Measurements from ENCODE around the gene SELENOO.

Gene SELENOO

DNA sequence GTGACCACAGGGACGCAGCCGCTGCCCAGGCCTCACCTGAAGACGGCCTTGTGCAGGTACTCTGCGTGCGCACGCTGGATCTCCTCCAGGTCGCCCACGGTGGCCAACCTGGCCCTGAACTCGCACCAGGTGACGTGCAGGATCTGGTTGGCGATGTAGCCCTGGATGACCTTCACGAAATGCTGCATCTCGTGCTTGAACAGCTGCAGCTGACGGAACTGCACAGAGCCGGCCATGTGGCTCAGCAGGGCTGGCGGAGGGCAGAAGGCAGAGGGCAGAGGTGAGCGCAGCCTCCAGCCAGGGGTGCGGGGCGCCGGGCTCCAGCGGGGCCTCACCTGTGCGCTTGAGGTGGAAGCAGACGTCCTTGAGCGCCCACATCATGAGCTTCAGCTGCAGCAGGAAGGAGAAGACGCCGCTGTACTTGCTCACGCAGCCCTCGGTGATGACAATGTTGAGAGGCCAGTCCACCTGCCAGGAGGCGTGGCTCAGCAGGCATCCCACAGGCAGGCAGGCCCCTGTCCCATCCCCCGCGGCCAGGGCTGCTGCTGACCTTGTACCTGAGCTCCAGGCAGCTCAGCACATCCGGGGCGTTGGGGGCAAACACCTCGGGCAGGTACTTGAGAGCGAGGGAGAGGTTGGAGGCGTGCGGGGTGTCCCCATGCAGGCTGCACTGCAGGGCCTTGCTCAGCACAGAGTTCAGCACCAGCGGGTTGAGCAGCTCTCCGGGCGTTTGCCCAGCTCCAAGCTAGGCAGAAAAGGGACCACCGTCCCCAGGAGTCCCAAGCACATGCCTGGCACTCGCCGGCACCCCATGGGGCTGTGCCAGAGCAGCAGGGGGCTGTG, 17.6 kb downstream of the SELENOO start:
- DNase-seq: no peak

DNA sequence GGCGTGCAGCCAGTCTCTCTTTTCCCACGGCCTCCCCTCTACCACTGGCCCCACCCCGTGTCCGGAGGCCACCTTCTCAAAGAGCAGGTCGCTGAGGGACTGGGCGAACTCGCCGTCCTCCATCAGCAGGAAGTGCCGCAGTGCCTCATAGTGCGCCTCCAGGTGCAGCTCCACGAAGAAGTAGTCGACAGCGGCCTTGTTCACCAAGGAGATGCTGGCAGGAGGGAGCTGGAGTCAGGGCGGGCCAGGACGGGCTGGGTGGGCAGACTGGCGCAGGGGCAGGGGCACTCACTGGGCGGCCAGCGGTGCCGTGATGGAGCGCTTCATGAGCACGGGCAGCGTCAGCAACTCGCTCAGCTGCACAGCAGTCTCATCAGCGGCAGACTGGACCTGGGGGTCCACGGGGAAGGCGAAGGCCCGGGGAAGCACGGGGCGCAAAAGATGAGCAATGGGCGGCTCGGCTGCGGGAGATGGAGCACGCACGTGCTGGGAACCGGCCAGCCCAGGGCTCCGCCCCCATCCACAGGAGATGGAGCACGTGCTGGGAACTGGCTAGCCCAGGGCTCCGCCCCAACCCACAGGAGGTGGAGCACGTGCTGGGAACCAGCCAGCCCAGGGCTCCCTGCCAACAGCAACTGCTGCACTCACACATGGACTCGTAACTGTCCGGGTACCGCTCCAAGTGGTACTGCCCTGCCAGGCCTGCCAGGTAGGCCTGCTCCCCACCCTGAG, 18.4 kb downstream of the SELENOO start:
- no peak for DNase-seq

DNA sequence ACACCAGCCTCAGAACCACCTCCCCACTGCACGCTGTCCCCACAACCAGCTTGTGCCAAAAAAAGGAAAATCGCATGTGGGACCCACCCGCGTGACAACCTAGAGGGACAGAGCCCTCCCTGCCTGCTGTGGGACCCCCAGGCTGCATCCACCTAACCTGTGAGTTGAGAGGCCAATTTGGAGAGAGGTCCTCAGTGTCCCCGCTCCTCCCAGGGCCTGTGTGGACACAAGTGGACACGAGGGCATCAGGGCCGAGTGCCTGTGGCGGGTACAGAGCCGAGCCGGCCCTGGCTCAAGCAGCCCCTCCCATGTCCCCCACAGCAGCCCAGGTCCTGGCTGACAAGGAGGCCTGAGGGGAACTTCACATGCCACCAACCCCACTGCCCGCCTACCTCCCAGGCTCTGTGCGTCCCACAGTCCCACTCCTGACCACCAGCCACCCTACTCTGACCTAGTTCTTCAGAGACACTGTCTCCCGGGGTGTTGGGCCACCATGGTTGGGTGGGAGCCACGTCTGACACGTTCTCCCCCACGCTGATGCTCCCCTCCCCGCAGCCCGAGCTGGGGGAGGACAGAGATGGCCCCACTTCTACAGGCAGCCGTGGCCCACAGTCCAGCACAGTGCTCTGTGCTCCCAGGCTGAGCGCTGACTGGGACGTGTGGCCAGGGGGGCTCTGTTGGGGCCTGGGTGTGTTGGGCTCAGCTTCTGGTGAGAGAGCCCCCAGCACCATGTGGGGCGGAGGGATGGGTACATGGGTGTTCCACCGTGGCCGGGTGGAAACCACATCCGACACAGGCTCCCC, 19.2 kb downstream of the SELENOO start:
- no peak for DNase-seq

- DNase-seq: no peak
These were observed 20.0 kb downstream of the SELENOO start for GRCh38 chr22:50220603-50221409.

- DNase-seq: no peak
These were observed 20.8 kb downstream of the SELENOO start for GRCh38 chr22:50221410-50222300.

DNA sequence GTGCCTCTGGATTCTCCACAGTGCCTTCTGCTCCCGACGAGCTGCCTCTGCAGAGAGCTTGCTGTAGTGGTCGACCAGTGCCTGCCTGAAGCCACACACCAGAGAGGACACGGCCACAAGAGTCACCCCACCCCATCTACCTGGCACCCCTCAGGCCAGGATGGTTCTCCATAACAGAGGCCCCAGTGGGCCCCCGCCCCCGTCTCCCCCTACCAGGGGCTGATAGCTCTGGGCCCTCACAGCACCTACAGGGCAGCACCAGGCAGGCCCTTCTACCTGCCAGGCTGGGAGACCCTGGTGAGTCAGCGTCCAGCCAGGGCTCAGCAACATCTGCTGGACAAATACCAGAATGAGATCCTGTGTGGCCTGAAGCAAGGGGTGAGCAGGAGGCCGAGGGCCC, 21.7 kb downstream of the SELENOO start:
- DNase-seq: no peak

DNA sequence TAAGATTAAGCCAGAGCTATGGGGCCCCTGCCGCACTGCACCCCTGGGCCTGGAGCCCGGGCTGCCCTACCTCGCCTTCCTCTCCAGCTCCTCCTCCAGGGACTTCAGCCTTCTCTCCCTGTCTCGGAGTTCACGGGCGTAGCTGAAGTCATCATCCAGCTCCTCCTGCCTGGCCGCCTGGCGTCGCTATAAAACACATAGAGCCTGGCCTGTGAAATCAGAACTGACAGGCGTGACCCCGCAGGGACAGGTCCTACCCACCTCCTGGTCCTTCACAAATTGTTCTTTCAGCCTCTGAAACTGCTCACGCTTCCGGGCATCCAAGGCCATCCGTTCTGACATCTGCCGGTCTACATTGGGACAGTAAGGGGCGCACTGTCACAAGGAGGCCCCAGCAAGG, 23.3 kb downstream of the SELENOO start:
- DNase-seq: no peak

GRCh38 chr22:50225200-50225969, 24.6 kb downstream of the SELENOO start:
- no peak for DNase-seq

DNA sequence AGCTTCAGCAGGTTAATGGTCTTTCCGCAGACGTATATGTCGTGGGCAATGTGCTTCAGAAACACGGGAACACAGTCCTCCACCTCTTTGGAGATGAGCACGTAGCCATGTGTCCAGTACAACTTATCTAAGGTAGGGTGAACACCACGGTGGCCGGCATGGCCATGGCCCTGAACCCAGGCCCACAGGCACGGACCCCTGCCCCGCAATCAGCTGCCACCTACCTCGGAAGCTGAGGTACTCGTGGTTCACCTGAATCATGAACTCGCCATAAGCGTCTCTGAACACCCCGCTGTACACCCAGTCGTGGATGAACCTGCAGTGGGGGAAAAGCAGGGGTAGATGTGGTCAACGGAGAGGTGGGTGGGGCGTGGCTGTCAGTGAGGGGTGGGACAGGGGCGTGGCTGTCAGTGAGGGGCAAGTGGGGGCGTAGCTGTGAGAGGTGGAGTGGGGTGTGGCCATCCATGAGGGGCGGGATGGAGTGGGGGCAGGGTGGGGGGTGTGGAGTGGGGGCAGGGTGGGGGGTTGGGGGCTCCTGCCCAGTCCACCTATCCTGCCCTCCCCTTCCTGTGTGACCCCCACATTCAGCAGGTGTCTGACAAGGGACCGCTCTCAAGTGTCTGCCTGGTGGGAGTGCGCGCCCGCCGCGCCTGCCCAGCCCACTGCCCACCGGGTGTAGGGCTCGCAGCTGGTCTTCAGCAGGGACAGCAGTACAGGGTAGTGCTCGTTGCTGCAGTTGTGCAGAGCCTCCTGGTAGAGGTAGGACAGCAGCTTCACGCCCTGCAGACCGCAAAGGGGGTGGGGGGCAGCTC, 25.5 kb downstream of the SELENOO start:
- DNase-seq: no peak

DNA sequence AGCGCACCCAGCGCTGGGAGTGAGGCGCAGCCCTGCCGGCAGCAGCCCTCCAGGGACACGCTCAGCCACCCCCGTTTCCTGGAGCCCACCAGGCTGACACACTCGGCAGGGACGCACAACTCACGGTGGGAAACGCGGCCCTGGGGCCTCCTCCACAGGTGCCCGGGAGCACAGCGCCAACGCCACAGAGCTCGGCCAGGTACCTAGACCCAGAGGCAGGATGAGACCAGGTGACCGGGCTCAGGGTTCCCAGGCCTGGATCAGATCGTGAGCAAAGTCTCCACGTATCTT, 26.0 kb downstream of the SELENOO start:
- DNase-seq: no peak

- no peak for DNase-seq
These were observed 26.9 kb downstream of the SELENOO start for GRCh38 chr22:50227579-50228215.

- DNase-seq: no peak
These were observed 27.6 kb downstream of the SELENOO start for GRCh38 chr22:50228366-50228765.

DNA sequence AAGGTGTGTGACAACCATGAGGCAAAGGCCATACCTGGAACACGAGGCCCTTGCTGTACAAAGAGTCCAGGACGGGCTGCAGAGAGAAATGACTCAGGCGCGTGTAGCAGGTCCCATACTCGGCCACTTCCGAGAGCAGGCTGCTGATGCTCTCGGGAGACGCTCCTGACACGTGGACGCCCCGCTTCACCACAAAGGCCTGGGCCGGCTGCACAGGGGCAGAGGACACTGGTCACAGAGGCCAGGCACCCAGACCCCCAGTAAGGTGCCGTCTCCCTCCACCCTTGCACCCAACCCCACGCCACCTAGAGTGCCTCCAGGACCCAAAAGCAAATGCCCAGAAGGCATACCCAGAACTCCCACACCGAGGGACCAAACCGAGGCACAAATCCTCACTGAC, 28.6 kb downstream of the SELENOO start:
- no peak for DNase-seq

DNA sequence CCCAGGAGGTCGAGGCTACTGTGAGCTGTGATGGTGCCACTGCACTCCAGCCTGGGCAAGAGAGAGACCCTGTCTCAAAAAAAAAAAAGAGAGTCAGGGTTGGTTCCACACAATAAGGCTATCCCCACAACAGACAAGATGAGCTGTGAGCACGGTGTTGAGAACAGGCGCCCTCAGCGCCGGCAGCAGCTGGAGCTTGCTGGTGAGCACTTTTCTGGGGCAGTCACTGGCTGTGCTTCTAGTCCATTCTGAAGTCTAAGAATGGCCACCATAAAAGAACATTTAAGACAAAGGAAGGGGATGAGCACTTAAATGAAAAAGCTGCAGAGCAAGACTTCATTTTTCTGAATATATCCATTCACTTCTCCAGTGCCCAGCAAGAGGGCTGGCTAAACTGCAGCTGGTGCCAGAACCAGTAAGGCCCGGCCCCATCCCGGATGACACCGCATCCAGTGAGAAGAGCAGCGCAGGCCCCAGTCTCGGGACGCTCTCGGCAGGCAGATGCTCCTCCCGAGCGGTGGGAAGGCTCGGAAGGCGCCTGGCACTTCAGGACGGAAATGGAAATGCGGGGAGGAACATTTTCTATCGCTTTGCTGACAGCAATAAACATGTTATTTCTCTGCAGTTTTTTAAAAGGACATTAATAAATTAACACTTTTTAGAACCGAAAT, 31.8 kb downstream of the SELENOO start:
- DNase-seq: no peak

DNA sequence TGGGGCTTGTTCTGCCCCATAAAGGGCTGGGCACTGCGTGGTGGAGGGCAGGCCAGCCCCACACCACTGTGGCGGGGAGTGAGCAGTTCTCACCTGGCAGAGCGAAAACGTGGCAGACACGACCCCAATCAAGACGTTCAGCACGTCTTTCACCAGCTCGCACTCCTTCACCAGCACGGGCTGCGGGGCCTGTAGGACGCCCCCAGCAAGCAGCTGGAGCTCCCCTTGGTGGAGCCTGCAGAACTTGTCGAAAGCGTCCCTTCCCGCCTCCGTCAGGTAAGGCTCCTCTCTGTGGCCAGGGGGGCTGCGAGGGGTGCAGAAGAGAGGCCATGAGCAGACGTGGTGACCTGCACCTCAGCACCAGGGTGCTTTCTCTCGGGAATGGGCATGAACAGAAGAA, 32.4 kb downstream of the SELENOO start:
- no peak for DNase-seq

DNA sequence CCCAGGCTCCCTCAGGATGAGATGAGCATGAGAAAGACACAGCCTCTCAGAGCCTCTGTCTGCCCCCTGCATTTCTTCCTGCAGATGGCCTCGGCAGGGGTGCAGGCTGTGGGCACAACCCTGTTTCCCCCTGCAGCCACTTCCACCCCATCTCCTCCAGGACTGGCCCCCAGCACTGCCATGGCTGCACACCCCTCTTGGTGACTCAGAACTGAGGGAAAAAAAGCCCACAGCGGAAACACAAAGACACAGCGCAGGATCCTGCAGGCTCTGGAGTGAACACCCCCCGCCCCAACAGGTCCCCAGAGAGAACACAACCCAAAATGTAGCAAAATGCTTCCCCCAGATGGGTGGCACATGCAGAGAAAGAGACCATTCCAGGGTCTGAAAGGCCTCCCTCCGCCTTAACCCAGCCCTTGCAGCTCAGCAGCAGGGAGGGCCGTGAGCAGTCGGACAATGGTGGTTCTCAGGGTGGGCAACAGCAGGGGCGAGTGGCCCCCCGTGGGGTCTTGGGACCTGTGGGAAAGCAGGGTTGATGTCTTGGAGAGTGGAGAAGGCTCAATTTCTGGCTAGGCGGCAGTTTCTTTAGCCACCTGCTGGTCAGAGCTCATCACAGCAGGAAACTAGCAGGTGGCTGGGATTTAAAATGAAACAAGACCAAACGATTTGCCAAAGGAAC, 36.1 kb downstream of the SELENOO start:
- DNase-seq: no peak

DNA sequence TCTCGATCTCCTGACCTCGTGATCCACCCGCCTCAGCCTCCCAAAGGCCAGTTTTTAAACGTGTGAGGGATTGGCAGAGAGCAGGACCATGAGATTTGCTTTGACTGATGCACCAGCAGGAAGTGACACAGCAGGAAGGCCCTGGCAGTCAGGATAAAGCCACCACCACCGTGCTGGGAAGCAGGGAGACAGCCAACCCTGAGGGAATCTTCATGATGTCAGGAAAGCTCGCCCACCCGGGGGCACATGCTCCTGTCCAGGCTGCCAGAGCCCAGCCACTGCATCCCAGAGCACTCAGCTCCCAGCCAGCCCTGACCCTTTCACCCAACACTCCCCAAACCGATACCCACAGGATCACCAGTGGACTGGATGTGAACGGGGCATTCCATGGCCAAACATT, 37.9 kb downstream of the SELENOO start:
- no peak for DNase-seq

DNA sequence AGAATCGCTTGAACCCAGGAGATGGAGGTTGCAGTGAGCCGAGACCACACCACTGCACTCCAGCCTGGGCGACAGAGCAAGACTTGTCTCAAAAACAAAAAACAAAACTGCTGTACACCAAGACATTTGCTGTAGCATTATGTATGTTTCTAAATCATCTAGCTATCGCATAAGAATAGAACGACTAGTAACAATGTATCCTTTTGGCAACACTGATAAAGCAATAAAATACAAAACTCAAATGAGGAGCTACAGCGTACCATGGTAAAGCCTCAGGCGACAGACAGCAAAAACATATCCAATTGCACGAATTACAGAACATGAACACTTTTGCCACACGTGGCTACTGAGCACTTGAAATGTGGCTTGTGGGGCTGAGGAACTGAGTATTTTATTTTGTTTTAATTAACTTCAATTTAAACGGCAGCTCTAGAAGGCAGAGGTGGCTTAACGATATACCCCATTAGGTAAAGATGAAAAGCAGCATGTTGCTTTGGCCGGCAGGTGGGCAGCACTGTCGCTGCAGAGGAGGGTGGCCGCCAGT, 41.7 kb downstream of the SELENOO start:
- DNase-seq: no peak

Data from DMS79 (cell line).